Measurements from ENCODE around the gene STAC2.
"Not testable (repeated sequence)": the region's sequence is repeated elsewhere in the genome, so short reads cannot be mapped to it uniquely, and the experiment has no call there.

STAC2 gene, protein sequence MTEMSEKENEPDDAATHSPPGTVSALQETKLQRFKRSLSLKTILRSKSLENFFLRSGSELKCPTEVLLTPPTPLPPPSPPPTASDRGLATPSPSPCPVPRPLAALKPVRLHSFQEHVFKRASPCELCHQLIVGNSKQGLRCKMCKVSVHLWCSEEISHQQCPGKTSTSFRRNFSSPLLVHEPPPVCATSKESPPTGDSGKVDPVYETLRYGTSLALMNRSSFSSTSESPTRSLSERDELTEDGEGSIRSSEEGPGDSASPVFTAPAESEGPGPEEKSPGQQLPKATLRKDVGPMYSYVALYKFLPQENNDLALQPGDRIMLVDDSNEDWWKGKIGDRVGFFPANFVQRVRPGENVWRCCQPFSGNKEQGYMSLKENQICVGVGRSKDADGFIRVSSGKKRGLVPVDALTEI

DNA sequence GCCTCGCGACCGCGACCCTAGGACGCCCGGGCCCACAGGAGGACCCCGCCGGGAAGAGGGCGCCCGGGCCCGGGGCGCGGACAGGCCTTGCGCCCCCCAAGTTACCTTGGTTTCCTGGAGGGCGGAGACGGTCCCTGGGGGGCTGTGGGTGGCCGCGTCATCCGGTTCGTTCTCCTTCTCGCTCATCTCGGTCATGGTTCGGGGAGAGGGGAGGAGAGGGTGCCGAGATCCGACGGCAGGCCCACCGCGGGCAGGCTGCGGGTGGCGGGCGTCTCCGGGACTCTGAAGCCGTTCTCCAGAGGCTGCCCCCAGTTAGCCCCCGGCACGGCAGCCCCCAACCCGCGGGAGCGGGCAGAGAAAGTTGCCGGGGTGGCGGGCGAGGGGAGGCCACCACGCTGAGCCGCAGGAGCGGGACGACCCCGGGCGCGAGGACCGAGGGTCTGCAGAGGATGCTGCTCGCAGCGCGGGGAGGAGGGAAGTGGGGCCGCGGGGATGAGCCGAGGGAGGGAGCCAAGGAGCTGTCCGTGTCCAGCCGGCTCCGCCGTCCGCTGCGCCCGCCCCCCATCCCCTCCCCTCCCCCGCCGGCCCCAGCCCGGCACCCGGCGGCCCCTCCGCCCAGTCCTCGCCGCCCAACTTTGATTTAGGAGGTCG is at the start of gene STAC2:
STAC2 (minus strand) TSS at position 638 of the 651 bp plus-strand sequence; CDS start at position 195, 443 bp downstream.
- H3K4me3 Mint-ChIP-seq, result peak within 1 kb of the TSS; percentile 68
- H3K4me1 Mint-ChIP-seq (ENCODE audit: low read depth), result peaks cover 28% of the 10 kb centered on the region
- no peaks in the 10 kb centered on the region for H3K9me3 Mint-ChIP-seq
- H3K27me3 Mint-ChIP-seq, result peaks cover 79% of the 10 kb centered on the region
- H3K36me3 Mint-ChIP-seq (ENCODE audit: low read depth), result no peaks in the 10 kb centered on the region
- intact Hi-C loops (cut with micrococcal nuclease), result no loop called here
- no peak within 1 kb of the TSS for H3K27ac Mint-ChIP-seq

DNA sequence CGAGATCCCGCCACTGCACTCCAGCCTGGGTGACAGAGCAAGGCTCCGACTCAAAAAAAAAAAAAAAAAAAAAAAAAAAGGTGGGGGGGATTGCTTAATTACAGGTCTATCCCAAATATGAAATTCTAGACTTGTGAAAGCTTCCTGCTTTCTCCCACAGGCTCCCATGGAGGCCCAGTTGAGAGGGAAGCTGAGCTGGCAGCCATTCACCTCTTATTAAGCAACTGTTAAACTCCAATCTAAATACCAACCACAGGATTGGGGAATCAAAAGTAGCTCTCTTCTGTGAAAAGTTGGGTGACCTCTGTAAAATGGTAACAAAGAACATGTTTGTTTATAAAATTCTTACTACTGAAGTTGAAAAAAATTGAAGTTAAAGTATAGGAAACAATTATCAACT is 45.8 kb upstream of the STAC2 start:
- Mint-ChIP-seq H3K27ac (no peak overlapping the region), H3K4me3 (no peak overlapping the region), H3K4me1 (ENCODE audit: low read depth) (no peaks in the 10 kb centered on the region), H3K9me3 (no peaks in the 10 kb centered on the region), H3K27me3 (no peaks in the 10 kb centered on the region), H3K36me3 (ENCODE audit: low read depth) (peaks cover 90% of the 10 kb centered on the region)
- intact Hi-C loops (cut with micrococcal nuclease), result loop anchor here (5.0 to 10.0 kb wide), 2 partner anchors 81 to 133 kb away; partner anchors contain the start of gene FBXL20

DNA sequence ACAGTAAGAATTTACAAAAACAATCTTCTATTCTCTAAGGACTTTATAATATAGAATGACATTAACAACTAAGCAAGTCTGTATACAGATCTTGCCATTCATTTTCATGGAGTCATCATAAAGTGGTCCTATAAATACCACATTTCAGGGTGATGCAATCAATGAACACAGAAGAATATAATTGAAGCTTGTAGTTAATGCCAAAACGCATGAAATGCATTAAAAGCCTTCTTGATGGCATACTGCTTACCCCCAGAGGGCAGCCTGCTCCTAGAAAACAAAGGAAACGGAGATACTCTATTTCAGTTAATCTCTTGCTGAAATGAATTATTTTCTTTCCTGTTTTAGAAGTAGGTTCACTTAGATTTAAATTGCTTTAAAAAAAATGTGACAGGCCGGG is 45.2 kb upstream of the STAC2 start:
- Mint-ChIP-seq H3K36me3 (ENCODE audit: low read depth) (peaks cover 91% of the 10 kb centered on the region), H3K27ac (no peak overlapping the region), H3K27me3 (no peaks in the 10 kb centered on the region), H3K4me3 (no peak overlapping the region), H3K4me1 (ENCODE audit: low read depth) (no peaks in the 10 kb centered on the region), H3K9me3 (no peaks in the 10 kb centered on the region)
- intact Hi-C loops (cut with micrococcal nuclease), result loop anchor here (5.0 to 10.0 kb wide), 2 partner anchors 81 to 134 kb away; partner anchors contain the start of gene FBXL20

DNA sequence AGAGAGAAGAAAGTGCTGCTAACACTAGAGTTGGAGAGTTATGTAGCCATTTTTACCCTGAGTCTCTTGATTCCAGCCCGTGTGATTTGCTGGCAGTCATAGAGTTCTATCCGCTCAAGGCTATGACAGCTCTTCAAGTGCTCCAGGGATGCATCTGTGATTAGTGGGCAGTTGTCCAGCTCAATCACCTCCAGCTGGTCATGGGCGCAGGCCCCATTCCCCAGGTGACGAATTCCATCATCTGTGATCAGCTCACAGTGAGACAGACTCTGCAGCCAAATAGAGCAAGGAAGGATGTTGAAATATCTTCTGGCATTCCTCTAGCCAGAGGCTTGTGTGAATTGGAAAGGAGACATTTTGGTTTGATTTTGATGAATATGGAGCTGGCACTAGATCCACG is 38.4 kb upstream of the STAC2 start:
- Mint-ChIP-seq H3K9me3 (no peaks in the 10 kb centered on the region), H3K36me3 (ENCODE audit: low read depth) (peaks cover 98% of the 10 kb centered on the region), H3K27ac (no peak overlapping the region), H3K4me1 (ENCODE audit: low read depth) (no peaks in the 10 kb centered on the region), H3K4me3 (no peak overlapping the region), H3K27me3 (no peaks in the 10 kb centered on the region)
- intact Hi-C loops (cut with micrococcal nuclease), result no loop called here

DNA sequence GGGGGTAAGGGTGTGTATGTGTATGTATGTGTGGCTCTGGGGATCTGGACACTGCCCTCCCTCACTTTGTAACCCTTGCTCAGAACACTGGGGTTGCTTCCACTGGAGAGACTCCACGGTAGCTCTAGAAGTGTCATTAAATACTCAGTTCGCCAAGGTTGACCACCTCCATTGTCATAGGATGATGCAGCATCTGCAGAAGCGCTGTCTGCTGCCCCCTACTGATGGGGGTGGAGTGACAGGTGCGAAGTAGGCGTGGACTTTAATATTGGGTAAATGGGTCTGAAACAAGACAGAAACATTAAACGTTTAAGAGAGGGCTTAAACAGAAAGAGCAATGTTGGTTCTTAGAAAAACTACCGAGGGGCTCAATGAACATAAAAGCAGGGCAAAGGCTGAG is 35.5 kb upstream of the STAC2 start:
- Mint-ChIP-seq H3K4me3 (no peak overlapping the region), H3K27ac (no peak overlapping the region), H3K36me3 (ENCODE audit: low read depth) (peaks cover 96% of the 10 kb centered on the region), H3K4me1 (ENCODE audit: low read depth) (no peaks in the 10 kb centered on the region), H3K9me3 (no peaks in the 10 kb centered on the region), H3K27me3 (no peaks in the 10 kb centered on the region)
- intact Hi-C loops (cut with micrococcal nuclease), result no loop called here

DNA sequence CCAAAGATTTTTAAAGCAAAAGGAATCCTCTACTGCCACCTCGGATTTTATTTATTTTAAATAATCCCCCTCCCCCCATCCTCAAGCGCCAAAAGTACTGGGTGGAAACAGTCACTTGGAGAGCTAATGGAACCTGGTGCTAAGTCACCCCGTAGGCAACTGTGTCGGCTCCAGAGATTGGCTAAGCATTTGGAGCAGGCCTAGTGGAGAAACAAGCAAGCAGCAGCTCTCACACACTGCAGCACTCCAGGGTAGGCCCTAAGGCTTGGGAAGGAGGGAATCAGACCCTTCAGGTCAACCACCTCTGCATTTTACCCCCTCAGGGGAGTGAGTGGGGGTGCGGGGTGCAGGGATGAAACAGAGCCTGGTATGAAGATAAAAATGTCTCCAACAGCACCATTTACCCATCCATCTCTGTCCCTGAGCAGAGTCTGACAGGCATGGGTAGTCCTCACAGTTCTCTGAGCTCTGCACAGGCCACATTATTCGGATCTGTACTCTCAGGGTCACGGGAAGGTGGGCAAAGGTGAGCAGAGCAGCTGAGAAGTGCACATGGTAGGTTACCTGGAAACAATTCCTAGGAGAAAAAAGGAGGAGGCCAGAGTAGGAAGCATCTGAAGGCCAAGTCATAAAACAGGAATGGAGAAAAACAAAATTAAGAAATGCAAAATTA is 27.2 kb upstream of the STAC2 start:
- intact Hi-C loops (cut with micrococcal nuclease), result no loop called here
- Mint-ChIP-seq H3K27me3 (no peaks in the 10 kb centered on the region), H3K36me3 (ENCODE audit: low read depth) (peaks cover 76% of the 10 kb centered on the region), H3K4me1 (ENCODE audit: low read depth) (no peaks in the 10 kb centered on the region), H3K27ac (no peak overlapping the region), H3K4me3 (no peak overlapping the region), H3K9me3 (no peaks in the 10 kb centered on the region)

DNA sequence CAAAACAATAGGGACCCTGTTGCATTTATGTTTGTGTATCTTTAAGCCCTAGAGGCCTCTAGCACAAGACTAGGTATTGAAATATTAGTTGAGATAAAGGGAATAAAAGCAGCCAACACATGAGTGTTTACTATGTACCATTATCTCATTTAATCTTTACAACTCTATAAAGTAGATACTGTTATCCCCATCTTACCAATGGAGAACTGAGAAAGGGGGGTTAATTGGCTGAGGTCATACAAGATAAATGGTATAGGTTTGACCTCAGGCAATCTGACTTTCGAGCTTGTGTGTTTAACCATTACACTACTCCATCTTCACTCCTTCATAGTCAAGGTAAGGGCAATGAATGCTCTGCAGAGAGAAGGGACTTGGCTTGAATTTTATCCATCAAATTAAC is 26.3 kb upstream of the STAC2 start:
- H3K27me3 Mint-ChIP-seq, result no peaks in the 10 kb centered on the region
- no peak overlapping the region for H3K27ac Mint-ChIP-seq
- no peaks in the 10 kb centered on the region for H3K9me3 Mint-ChIP-seq
- intact Hi-C loops (cut with micrococcal nuclease), result no loop called here
- peaks cover 67% of the 10 kb centered on the region for H3K36me3 Mint-ChIP-seq (ENCODE audit: low read depth)
- H3K4me3 Mint-ChIP-seq, result no peak overlapping the region
- H3K4me1 Mint-ChIP-seq (ENCODE audit: low read depth), result no peaks in the 10 kb centered on the region

DNA sequence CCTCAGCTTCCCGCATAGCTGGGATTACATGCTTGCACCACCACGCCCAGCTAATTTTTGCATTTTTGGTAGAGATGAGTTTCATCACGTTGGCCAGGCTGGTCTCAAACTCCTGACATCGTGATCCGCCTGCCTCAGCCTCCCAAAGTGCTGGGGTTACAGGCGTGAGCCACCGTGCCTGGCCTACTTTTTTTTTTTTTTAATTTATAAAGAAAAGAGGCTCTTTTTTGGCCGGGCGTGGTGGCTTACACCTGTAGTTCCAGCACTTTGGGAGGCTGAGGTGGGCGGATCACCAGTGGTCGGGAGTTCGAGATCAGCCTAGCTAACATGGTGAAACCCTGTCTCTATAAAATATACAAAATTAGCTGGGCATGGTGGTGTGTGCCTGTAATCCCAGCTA is 24.3 kb upstream of the STAC2 start:
- H3K4me1 Mint-ChIP-seq (ENCODE audit: low read depth); H3K27me3 Mint-ChIP-seq; intact Hi-C loops (cut with micrococcal nuclease); H3K9me3 Mint-ChIP-seq; H3K27ac Mint-ChIP-seq; H3K4me3 Mint-ChIP-seq: not testable (repeated sequence)
- peaks cover 48% of the 10 kb centered on the region for H3K36me3 Mint-ChIP-seq (ENCODE audit: low read depth)

DNA sequence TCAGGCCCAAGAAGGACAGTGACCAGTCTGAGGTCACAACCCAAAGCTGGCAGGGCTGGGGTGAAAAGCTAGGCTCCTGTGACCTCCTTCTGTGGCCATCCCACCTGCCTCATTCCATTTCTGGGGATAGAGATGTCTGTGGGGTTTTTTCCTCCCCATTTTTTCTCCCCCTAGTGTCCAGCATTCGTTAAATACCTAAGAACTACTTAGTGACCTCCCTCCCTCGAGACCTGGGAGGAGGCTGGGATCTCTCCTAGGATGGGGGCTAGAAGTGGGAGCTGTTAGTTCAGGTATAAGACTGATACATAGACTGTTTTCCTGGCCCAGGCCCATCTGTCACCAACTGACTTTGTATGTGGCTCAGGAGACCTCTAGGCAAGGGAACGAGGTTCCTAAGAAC is 20.5 kb upstream of the STAC2 start:
- Mint-ChIP-seq H3K27me3 (peaks cover 18% of the 10 kb centered on the region), H3K4me1 (ENCODE audit: low read depth) (peaks cover 13% of the 10 kb centered on the region), H3K9me3 (no peaks in the 10 kb centered on the region), H3K27ac (no peak overlapping the region), H3K36me3 (ENCODE audit: low read depth) (peaks cover 14% of the 10 kb centered on the region), H3K4me3 (no peak overlapping the region)
- intact Hi-C loops (cut with micrococcal nuclease), result no loop called here

DNA sequence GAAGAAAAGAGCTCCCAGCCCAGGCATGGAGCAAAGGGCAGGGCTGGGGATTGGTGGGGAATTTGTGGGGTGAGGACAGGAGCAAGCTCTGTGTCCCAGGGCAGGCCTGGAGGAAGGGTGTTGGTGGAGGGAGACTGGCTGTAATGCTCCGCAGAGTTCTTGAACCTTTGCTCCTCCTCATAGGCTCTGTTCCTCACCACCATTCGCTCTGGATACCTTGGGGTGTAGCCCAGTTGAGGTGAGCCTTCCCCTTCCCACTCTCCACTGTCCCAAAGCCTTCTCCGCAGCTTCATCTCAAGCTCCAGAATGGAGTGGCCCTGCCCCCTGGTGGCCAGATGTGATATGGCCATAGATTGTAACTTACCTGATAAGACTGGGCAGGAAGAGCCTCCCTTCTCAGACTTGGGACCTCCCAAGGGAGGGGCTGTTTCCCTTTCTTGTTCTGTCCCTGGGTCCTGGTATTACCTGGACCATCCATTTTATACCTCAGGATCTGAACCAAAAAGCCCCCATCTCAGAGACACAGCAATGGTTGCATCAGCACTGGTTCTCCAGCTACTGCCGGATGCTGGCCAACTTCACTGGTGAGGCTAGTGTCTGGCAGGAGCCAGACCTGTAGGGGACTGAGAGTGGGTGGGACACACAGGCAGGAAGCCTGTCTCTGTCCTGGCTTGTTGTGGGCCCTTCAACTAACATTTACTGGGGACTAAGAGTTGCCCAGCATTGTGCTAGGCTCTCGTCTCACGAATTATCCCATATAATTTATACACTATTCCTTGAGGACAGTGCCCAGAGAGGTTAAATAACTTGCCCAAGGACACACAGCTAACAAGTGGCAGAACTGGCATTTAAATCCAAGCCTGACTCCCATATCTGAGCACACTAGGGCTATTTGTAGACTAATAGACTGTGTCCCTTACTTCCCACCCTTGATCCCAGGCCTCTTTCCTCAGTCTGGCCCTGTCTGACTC is 19.1 kb upstream of the STAC2 start:
- H3K27ac Mint-ChIP-seq, result no peak overlapping the region
- H3K36me3 Mint-ChIP-seq (ENCODE audit: low read depth), result peaks cover 11% of the 10 kb centered on the region
- H3K27me3 Mint-ChIP-seq, result peaks cover 20% of the 10 kb centered on the region
- no peaks in the 10 kb centered on the region for H3K9me3 Mint-ChIP-seq
- peaks cover 13% of the 10 kb centered on the region for H3K4me1 Mint-ChIP-seq (ENCODE audit: low read depth)
- H3K4me3 Mint-ChIP-seq, result no peak overlapping the region
- intact Hi-C loops (cut with micrococcal nuclease), result loop anchor here (2.0 to 5.0 kb wide), 3 partner anchors 38 to 262 kb away; no protein-coding TSS in a partner anchor

DNA sequence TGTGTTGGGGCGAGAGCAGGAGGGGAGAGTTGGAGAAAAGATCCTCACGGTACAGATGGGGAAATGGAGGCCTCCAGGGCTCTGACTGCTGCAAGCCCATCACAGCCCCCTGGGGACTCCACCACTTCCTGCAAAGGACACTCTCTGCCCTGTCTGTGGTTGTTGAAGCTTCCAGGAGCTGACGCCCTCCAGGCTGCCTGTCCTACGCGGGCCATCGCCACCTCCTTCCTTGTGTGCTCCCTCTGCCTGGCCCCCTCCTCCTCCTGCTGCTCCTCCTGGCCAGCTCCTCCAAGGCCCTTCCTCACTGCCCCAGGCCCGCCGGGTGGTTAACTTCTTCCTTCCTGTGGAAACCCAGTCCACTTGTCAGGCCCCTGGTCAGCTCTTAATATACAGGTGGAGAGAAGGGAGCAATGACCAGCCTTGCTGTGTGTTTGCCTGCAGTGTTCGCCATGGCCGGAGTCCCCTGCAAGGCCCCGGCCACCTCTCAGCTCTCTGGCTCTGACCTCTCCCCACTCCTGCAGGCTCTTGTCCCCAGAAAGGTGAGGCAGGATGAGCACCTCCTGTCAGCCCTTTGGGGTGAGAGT is 18.4 kb upstream of the STAC2 start:
- peaks cover 9% of the 10 kb centered on the region for H3K36me3 Mint-ChIP-seq (ENCODE audit: low read depth)
- no peaks in the 10 kb centered on the region for H3K9me3 Mint-ChIP-seq
- peaks cover 13% of the 10 kb centered on the region for H3K4me1 Mint-ChIP-seq (ENCODE audit: low read depth)
- intact Hi-C loops (cut with micrococcal nuclease), result loop anchor here (2.0 to 5.0 kb wide), 3 partner anchors 37 to 261 kb away; no protein-coding TSS in a partner anchor
- H3K27ac Mint-ChIP-seq, result no peak overlapping the region
- peaks cover 27% of the 10 kb centered on the region for H3K27me3 Mint-ChIP-seq
- H3K4me3 Mint-ChIP-seq, result no peak overlapping the region

DNA sequence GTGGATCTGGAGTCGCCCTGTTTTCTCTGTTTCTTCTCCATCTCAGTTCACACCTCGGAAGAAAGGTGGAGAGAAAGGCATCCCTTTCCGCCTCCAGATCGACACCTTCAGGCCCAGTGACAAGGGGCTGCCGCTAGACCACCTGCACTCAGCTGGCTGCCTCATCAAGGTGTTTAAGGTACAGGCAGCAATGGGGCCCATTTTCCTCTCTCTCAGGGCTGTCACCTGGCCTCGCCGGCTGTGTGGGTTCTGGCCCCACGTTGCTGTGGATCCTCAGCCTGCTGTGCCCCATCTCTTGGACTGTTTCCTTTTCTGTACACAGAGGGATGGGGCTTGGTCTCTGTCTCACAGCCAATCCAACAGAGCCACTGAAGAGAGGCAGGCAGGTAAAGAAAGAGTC is 17.4 kb upstream of the STAC2 start:
- H3K27ac Mint-ChIP-seq, result no peak overlapping the region
- H3K9me3 Mint-ChIP-seq, result no peaks in the 10 kb centered on the region
- H3K4me1 Mint-ChIP-seq (ENCODE audit: low read depth), result peaks cover 21% of the 10 kb centered on the region
- intact Hi-C loops (cut with micrococcal nuclease), result loop anchor here (5.0 kb wide), 1 partner anchor 81 kb away; no protein-coding TSS in a partner anchor
- peaks cover 36% of the 10 kb centered on the region for H3K27me3 Mint-ChIP-seq
- no peaks in the 10 kb centered on the region for H3K36me3 Mint-ChIP-seq (ENCODE audit: low read depth)
- H3K4me3 Mint-ChIP-seq, result no peak overlapping the region

DNA sequence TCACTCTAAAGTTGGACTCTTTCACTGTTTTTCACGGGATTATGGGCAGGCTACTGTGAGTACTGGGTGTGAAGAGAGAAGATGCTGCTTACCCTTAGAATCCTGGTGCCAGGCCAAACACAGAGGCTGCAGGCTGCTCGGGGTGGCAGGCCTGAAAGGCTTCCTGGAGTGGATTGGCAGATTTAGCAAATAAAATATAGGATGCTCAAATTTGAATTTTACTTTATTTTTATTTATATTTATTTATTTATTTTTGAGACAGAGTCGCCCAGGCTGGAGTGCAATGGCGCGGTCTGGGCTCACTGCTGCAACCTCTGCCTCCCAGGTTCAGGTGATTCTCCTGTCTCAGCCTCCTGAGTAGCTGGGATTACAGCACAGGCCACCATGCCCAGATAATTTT is 14.9 kb upstream of the STAC2 start:
- Mint-ChIP-seq H3K27me3 (peaks cover 40% of the 10 kb centered on the region), H3K36me3 (ENCODE audit: low read depth) (no peaks in the 10 kb centered on the region), H3K9me3 (no peaks in the 10 kb centered on the region), H3K27ac (no peak overlapping the region), H3K4me1 (ENCODE audit: low read depth) (peaks cover 24% of the 10 kb centered on the region), H3K4me3 (no peak overlapping the region)
- intact Hi-C loops (cut with micrococcal nuclease), result loop anchor here (5.0 kb wide), 1 partner anchor 78 kb away; no protein-coding TSS in a partner anchor

Measured in dendritic cell treated with granulocyte-macrophage colony-stimulating factor and Interleukin-4, amounts not matched to agents 40 ng/mL and 50 ng/mL, for 4 days (primary cell).